A549 (cell line): Measurements from ENCODE around the gene CELF4. TPM values are rescaled to one million over a fixed set of nuclear protein-coding genes. Genes with fewer than 3 reads are reported as not detected.

ENCODE experiments used
- ATAC-seq, 2 experiments: fragments of 200-7000 bp in 1 of 2; fragments of >200 bp in 1 of 2; cut with Nextera tagmentation in 1 of 2; cut with Tn5 transposase in 1 of 2; 3 replicates each; pipeline versions ENCODE4 v1.8.0 to v1.9.1; 2018 to 2020; ENCODE audit warnings: mild to moderate bottlenecking in 1 of 2, moderate library complexity in 1 of 2
- CTCF ChIA-PET: fragments of 300-600 bp; sonication (Branson Sonifier 250); formaldehyde crosslinking; extraction: SDS; loops from one replicate; lab custom pipeline; 2021; ENCODE audit warnings: antibody characterized with exemption, inconsistent platforms; lab: Yijun Ruan, JAX
- POLR2A ChIA-PET: fragments of 350-600 bp; formaldehyde crosslinking; extraction: SDS; loops from one replicate; lab custom pipeline; 2021; ENCODE audit warnings: antibody characterized with exemption, inconsistent platforms; lab: Yijun Ruan, JAX
- DNase-seq, 2 experiments: peaks; one replicate each; pipeline versions ENCODE4 v3.0.0 to v3.0.0-alpha.2; 2011 to 2016; ENCODE audit warnings: low read depth in 1 of 2, low spot score in 1 of 2
- FAIRE-seq: peaks from 2 replicates; lab custom pipeline; 2011; peaks lifted over from hg19 to GRCh38; lab: Jason Lieb, UNC
- H3K27ac ChIP-seq, 2 experiments: fragments of >200 bp; sonication (Bioruptor Twin); formaldehyde crosslinking; 3 replicates each; pipeline ENCODE4 v1.5.1; 2016 to 2017
- H3K4me1 ChIP-seq: fragments of >200 bp; sonication (Bioruptor Twin); formaldehyde crosslinking; 3 replicates; pipeline ENCODE4 v1.6.1; 2016
- H3K4me2 ChIP-seq: fragments of >200 bp; sonication (Bioruptor Twin); formaldehyde crosslinking; 3 replicates; pipeline ENCODE4 v1.6.1; 2016
- H3K4me3 ChIP-seq: fragments of >200 bp; sonication (Bioruptor Twin); formaldehyde crosslinking; 3 replicates; pipeline ENCODE4 v1.5.1; 2016
- H3K9me3 ChIP-seq: fragments of >200 bp; sonication (Bioruptor Twin); formaldehyde crosslinking; 3 replicates; pipeline ENCODE4 v1.6.1; 2016
- ATOH8 ChIP-seq: fragments of 250-450 bp; sonication (Bioruptor Pico); IDR thresholded peaks from 2 replicates; pipeline ENCODE4 v1.5.0; 2020; ENCODE audit warnings: low read depth, mild to moderate bottlenecking, moderate library complexity
- BCL3 ChIP-seq: fragments of >200 bp; sonication (Bioruptor Twin); formaldehyde crosslinking; IDR thresholded peaks from 3 replicates; pipeline ENCODE4 v1.6.1; 2016
- CBX8 ChIP-seq: fragments of 200-600 bp; sonication (generic); IDR thresholded peaks from 2 replicates; pipeline ENCODE4 v1.6.1; 2016
- CHD4 ChIP-seq: fragments of 200-600 bp; sonication (generic); IDR thresholded peaks from 2 replicates; pipeline ENCODE4 v1.6.1; 2016; ENCODE audit warnings: antibody characterized with exemption, mild to moderate bottlenecking, borderline replicate concordance
- E2F6 ChIP-seq: IDR thresholded peaks from 2 replicates; pipeline ENCODE4 v1.6.1; 2012; ENCODE audit warnings: low read depth, borderline replicate concordance
- EHMT2 ChIP-seq: fragments of 200-600 bp; sonication (generic); IDR thresholded peaks from 2 replicates; pipeline ENCODE4 v1.6.1; 2016; ENCODE audit warnings: antibody characterized with exemption, low read depth, mild to moderate bottlenecking, moderate library complexity
- FOSL2 ChIP-seq, 2 experiments: fragments of 450-650 bp in 1 of 2; fragments of >200 bp in 1 of 2; sonication (Bioruptor Twin) in 1 of 2; formaldehyde crosslinking; IDR thresholded peaks; 2 replicates each; pipeline versions ENCODE4 v1.5.0 to v1.6.1; 2016 to 2020; ENCODE audit warnings: mild to moderate bottlenecking in 1 of 2, moderate library complexity in 1 of 2
- FOXS1 ChIP-seq: fragments of 250-450 bp; sonication (Bioruptor Pico); IDR thresholded peaks from 2 replicates; pipeline ENCODE4 v1.5.0; 2020; ENCODE audit warnings: mild to moderate bottlenecking, moderate library complexity
- GATA3 ChIP-seq: IDR thresholded peaks from 2 replicates; pipeline ENCODE4 v1.6.1; 2012; ENCODE audit warnings: borderline replicate concordance
- HOXA7 ChIP-seq: fragments of 250-450 bp; sonication (Bioruptor Pico); IDR thresholded peaks from 2 replicates; pipeline ENCODE4 v1.5.0; 2020; ENCODE audit warnings: mild to moderate bottlenecking, moderate library complexity
- JUN ChIP-seq, 2 experiments: fragments of >200 bp; sonication (Bioruptor Twin); formaldehyde crosslinking; IDR thresholded peaks; 2 replicates in 1 of 2; 3 replicates in 1 of 2; pipeline ENCODE4 v1.6.1; 2016 to 2017
- MAX ChIP-seq: IDR thresholded peaks from 2 replicates; pipeline ENCODE4 v1.6.1; 2012
- NPAS2 ChIP-seq: fragments of 250-450 bp; sonication (Bioruptor Pico); IDR thresholded peaks from 2 replicates; pipeline ENCODE4 v1.8.0; 2022; ENCODE audit warnings: mild to moderate bottlenecking, moderate library complexity, borderline replicate concordance
- PHF8 ChIP-seq: fragments of 200-600 bp; sonication (generic); IDR thresholded peaks from 2 replicates; pipeline ENCODE4 v1.6.1; 2016; ENCODE audit warnings: low read depth, mild to moderate bottlenecking, antibody characterized with exemption, moderate library complexity, borderline replicate concordance
- RAD21 ChIP-seq, 2 experiments: fragments of >200 bp in 1 of 2; sonication (Bioruptor Twin) in 1 of 2; formaldehyde crosslinking in 1 of 2; IDR thresholded peaks in 1 of 2; conservative IDR thresholded peaks in 1 of 2; 2 replicates in 1 of 2; 3 replicates in 1 of 2; pipeline ENCODE4 v1.6.1; 2012 to 2018; ENCODE audit warnings: inconsistent platforms in 1 of 2
- RCOR1 ChIP-seq: fragments of 150-350 bp; IDR thresholded peaks from 2 replicates; pipeline ENCODE4 v1.6.1; 2014; ENCODE audit warnings: antibody characterized with exemption, low read length, low read depth
- RFX5 ChIP-seq: fragments of 450-650 bp; IDR thresholded peaks from 2 replicates; pipeline ENCODE4 v1.7.1; 2014; ENCODE audit warnings: antibody characterized with exemption, mild to moderate bottlenecking, moderate library complexity
- TFCP2L1 ChIP-seq: fragments of 250-450 bp; sonication (Bioruptor Pico); IDR thresholded peaks from 2 replicates; pipeline ENCODE4 v1.5.0; 2021; ENCODE audit warnings: mild to moderate bottlenecking
- TP53 ChIP-seq: fragments of 250-450 bp; sonication (Bioruptor Pico); IDR thresholded peaks from 2 replicates; pipeline ENCODE4 v1.5.0; 2021; ENCODE audit warnings: mild to moderate bottlenecking, moderate library complexity
- ZFP36 ChIP-seq: fragments of 450-650 bp; IDR thresholded peaks from 2 replicates; pipeline ENCODE4 v1.6.1; 2014; ENCODE audit warnings: borderline replicate concordance; ENCODE audit not compliant: partially characterized antibody
- WGBS: methylation state at CpG from one replicate; pipeline ENCODE4 v1.1.6; 2017; ENCODE audit errors: missing lambda C conversion rate; 5-methylcytosine and 5-hydroxymethylcytosine counted together
- polyA plus RNA-seq, 4 experiments: library from polyadenylated mRNA; depleted of rRNA in 3 of 4; stranded (reverse); fragments of >200 nt; fragmentation: RNase III in 1 of 4; extraction: RNeasy Plus Mini Kit Qiagen cat#74134 plus additional on column Dnase treatment in 1 of 4; gene quantifications; 2 replicates in 3 of 4; 3 replicates in 1 of 4; pipeline ENCODE4 v1.2.3, GENCODE V29; 2011 to 2017

The CELF4 gene
- polyA plus RNA-seq, 2 of the 4 experiments (the other 2 are of a cell fraction): 0.08 TPM; not detected in 1

- CTCF ChIA-PET: interaction anchor here (0.6 kb wide), 1 partner anchor 1353 kb away, joined by 3 read pairs; no protein-coding TSS in a partner anchor
- no peak overlapping the region for H3K27ac ChIP-seq
- 45% methylated on average over 10 of the region's 12 CpGs for WGBS
- H3K4me3 ChIP-seq: no peak overlapping the region
- no peak for ATAC-seq
- POLR2A ChIA-PET: no interaction called here
- TF ChIP-seq PHF8: no peak
- no peak for TF ChIP-seq TFCP2L1
- no peak for TF ChIP-seq RAD21 (conservative IDR thresholded peaks at IDR 0.05 in 1 of 2, IDR thresholded peaks at IDR 0.05 in 1 of 2)
- TF ChIP-seq RFX5: no peak
- no peak for TF ChIP-seq CHD4
- no peak for TF ChIP-seq FOSL2 (IDR thresholded peaks at IDR 0.05)
- TF ChIP-seq FOSL2 (CRISPR knock-in tag; IDR thresholded peaks at IDR 0.05): no peak
- TF ChIP-seq, all 56 proteins: peak for 0
- Histone ChIP-seq H3K4me2 (no peak overlapping the region), H3K4me1 (no peaks in the 10 kb centered on the region), H3K9me3 (no peaks in the 10 kb centered on the region)
- FAIRE-seq: no peak
- no peak for DNase-seq
Observed at GRCh38 chr18:37408676-37409265, 156.8 kb downstream of the CELF4 start.

GRCh38 chr18:37407571-37407970, 158.0 kb downstream of the CELF4 start:
- FAIRE-seq (no peak), ATAC-seq (no peak), DNase-seq (no peak)
- Histone ChIP-seq H3K4me2 (no peak overlapping the region), H3K27ac (no peak overlapping the region), H3K4me1 (no peaks in the 10 kb centered on the region), H3K9me3 (no peaks in the 10 kb centered on the region), H3K4me3 (no peak overlapping the region)
- no peak for TF ChIP-seq JUN (IDR thresholded peaks at IDR 0.05)
- WGBS: 43% methylated on average over 4 of the region's 4 CpGs
- ChIA-PET CTCF (interaction anchor here (0.9 kb wide), 1 partner anchor 24 kb away, joined by 5 read pairs; no protein-coding TSS in a partner anchor), POLR2A (no interaction called here)

- no peak for TF ChIP-seq ATOH8
- no peak for TF ChIP-seq RAD21 (conservative IDR thresholded peaks at IDR 0.05 in 1 of 2, IDR thresholded peaks at IDR 0.05 in 1 of 2)
- no peak for TF ChIP-seq EHMT2
- no peak for TF ChIP-seq GATA3
- TF ChIP-seq CBX8: no peak
- no peak for ATAC-seq
- ChIA-PET CTCF (no interaction called here), POLR2A (no interaction called here)
- Histone ChIP-seq H3K27ac (no peak overlapping the region), H3K4me2 (no peak overlapping the region), H3K4me3 (no peak overlapping the region), H3K9me3 (no peaks in the 10 kb centered on the region), H3K4me1 (no peaks in the 10 kb centered on the region)
- 37% methylated on average over 6 of the region's 6 CpGs for WGBS
- no peak for FAIRE-seq
- DNase-seq: no peak
Observed at GRCh38 chr18:37405772-37406171, 159.8 kb downstream of the CELF4 start.

- H3K4me1 ChIP-seq: no peaks in the 10 kb centered on the region
- no peak for FAIRE-seq
- no peak overlapping the region for H3K27ac ChIP-seq
- no peaks in the 10 kb centered on the region for H3K9me3 ChIP-seq
- ATAC-seq: no peak
- no peak for DNase-seq
- WGBS: 54% methylated on average over 4 of the region's 4 CpGs
- TF ChIP-seq PHF8: no peak
- TF ChIP-seq MAX: no peak
- TF ChIP-seq E2F6: no peak
- TF ChIP-seq TP53: no peak
- TF ChIP-seq NPAS2 (CRISPR knock-in tag): no peak
- no peak for TF ChIP-seq RCOR1
- no peak for TF ChIP-seq FOXS1
- no peak for TF ChIP-seq BCL3
- no peak for TF ChIP-seq HOXA7
- TF ChIP-seq ZFP36: no peak
- TF ChIP-seq, all 56 proteins: peak for 0
- POLR2A ChIA-PET: no interaction called here
- no peak overlapping the region for H3K4me2 ChIP-seq
- H3K4me3 ChIP-seq: no peak overlapping the region
- CTCF ChIA-PET: no interaction called here
Observed at GRCh38 chr18:37405229-37405628, 160.4 kb downstream of the CELF4 start.
